Measurements from ENCODE around the gene CHST5.

DNA sequence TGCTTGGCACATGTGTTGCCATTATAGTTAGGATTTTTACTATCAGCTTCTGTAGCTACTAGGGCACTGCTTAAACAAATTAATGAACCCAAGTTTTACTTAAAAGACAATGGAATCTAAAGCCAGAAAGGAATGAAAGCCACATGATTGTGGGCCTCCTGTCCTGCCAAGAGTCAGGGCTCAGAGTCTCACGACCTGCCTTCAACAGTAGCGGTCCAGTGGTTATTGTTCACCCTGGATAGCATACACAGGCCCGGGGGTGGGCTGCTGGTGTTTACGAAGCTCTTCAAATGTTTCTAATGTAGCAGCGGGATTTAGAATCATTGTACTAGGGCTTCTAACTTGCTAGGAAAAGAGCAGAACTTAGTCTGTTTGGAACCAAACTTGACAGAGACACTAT is 38.0 kb upstream of the CHST5 start:
- TF ChIP-seq SPI1 (IDR thresholded peaks at IDR 0.05; ENCODE audit: low read depth, low read length) (no peak), POLR2AphosphoS5 (IDR thresholded peaks at IDR 0.05; ENCODE audit: low read depth, low read length) (no peak)
